HG03432 (cell line): ENCODE results near the gene ZNF503.
A peak's percentile ranks its signal among the peaks of the same experiment; 100 is the strongest.

Experiments
- ATAC-seq: cut with Tn5 transposase; IDR thresholded peaks from one replicate; pipeline ENCODE4 v1.9.1; 2021; ENCODE audit warnings: mild to moderate bottlenecking, moderate library complexity; ENCODE audit not compliant: unreplicated experiment

Gene ZNF503

DNA sequence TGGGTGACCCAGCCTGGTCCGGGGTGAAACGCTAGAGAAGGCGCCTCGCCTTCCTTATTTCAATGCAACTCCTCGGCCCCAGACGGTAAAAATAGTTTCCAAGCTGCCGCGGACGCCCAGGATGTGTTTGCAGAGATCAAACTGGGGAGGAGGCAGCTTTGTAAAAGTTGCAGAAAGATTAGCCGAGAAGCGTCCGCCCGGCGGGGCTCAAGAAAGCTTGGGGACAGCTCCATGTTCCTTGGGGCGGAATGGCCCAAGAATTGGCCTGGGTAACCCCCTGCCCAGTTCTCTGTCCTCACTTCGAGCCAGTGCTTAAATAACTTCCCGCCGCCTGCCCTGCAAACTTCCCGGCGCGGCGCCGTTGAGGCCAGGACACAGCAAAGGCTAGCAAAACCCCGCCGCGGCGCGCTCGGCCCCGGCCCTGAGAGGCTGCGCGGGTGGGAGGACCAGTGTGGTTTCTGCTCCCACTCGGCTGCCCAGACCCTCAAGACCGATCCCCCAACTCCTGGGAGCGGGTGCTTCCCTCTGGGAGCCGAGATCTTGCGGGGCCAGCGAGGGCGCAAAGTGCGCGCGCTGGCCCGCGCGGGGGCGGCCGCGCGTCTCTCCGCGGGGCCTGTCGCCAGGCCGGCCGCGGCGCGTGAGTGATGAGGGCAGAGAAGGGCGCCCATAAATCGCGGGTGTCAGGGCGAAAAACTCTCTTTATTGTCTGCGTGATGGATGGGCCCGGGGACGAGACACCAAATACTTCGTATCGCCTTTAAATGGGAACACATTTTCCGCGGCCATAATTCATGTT is 6.3 kb upstream of the ZNF503 start:
- no peak for ATAC-seq

DNA sequence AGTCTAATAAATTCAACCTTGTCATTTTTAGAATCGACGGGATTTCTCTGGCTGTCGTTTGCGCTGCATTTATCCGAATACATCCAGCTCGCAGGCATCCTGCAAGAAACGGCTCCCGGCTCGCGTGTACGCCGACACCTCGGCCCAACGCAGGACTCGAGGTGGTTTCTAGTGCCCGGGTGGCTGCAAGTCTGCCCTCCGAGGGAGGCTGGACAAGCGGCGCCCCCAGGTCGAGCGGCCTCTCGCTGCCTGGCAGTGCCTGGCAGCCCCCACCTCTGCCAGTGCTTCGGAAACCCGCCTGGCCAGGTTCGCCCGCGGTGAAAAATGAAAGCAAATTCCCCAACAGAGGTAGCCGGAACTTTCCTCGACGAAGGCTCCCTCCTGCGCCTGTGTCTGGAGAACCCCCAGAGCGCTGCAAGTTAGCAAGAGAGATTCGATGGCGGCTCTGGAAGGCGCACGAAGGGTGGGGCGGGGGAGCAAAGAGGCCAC is 5.7 kb upstream of the ZNF503 start:
- no peak for ATAC-seq

DNA sequence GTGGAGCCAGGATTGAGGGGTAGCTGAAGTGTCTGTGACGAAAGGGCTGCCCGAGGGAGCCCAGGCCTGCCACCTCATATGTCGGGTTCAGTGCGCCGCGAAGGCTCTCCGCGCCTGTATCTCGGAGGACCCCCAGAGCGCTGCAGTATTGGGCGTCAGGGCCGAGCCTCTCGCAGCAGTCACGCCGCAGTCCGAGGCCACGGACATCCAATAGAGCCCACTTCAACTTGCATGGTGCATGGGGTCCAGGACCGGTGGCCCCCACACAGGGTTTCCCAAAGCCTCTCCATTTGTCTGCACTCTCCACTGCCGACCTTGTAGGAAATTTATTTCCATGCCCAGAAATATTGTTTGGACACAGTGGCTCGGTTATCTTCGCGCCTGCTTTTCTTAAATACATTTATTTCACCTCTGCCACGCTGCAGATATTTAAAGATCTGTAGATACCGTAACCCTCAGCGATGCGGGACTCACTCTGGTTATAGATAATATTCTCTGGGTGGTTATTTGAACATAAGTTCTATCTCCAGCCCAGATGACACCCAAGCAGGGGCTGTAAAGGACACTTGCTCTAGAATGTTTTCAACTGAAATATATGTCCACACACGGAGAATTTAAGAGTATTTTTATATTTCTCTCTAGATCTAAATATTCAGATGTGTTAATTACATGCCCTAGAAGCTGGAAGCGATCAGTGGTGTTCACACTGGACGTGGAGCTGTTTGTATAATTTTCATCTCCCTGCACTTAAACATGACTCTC is 5.1 kb upstream of the ZNF503 start:
- ATAC-seq, result no peak

DNA sequence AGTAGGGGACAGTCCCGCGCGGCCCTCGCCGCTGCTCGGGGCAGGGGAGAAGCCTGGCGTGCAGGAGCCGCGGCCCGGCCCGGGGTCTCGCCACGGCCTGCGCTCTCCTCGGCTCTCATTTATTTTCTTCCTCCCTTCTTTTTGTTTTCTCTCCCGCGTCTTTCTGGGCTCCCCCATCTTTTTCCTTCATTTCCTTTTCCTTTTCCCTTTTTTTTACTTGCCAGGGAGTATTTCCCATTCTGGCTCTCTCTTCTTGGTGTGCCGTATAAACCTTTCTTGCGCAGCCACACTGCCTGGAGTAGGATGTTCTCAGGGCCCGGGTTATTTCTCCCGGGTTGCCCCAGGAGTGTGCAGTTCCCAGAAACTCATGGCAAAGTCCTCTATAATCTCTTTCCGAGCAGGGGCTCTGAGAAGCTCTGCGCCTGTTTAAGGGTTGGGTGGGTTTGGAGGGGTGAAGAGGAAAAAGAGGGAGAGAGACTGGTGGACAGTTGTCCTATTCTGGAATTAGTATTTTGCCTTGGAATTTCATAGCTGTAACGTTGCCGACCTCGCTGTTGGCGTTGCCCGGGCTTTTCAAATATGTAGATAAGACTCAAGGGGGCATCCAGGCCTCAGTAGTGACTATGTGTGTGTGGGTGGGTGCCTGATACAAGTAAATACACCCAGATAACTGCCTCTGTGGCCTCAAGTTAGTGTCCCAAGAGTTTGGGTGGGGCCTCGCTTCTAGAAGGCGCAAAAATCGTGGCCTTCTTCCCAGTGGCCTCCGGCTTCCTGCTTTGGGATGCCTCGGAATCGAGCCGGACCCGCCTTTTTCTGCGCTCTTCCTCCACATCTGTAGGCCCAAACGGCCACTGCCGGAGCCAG is 4.3 kb upstream of the ZNF503 start:
- ATAC-seq, result no peak

DNA sequence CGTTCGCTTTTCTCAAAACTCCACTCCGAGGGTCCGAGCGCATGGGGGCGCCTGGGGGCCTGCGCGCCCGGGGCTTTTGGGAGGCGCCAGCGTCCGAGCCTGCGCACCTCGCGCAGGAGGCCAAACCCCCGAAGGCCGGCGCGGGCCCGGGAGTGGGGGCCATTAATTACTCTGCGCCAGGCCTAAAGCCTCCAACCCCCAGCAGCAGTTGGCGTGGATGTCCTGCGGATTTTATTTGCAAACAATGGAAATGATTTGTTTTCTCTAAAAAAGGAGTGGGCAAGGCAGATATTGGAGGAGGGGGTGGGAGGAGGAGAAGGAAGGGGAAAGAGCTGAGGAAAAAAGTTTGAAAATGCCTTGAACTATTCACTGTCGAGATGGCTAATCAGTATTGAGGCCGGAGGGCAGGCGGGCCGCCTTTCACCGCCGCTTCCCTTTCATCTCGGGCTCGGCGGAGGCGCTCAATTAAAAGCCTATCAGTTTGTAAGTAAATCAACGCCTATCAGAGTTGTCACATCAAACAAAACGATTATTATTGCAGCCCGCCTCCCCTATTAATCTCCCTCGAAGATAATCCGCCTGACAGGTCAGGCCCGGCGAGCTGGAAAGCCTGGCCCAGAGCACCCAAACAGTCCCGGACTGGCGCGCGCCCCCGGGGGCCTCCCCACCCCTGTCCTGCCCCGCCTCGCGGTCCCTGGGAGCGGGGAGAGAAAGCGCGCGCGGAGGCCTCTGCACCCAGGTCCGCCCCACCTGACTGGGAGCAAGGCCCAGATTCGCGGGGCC is 3.4 kb upstream of the ZNF503 start:
- ATAC-seq, result no peak

DNA sequence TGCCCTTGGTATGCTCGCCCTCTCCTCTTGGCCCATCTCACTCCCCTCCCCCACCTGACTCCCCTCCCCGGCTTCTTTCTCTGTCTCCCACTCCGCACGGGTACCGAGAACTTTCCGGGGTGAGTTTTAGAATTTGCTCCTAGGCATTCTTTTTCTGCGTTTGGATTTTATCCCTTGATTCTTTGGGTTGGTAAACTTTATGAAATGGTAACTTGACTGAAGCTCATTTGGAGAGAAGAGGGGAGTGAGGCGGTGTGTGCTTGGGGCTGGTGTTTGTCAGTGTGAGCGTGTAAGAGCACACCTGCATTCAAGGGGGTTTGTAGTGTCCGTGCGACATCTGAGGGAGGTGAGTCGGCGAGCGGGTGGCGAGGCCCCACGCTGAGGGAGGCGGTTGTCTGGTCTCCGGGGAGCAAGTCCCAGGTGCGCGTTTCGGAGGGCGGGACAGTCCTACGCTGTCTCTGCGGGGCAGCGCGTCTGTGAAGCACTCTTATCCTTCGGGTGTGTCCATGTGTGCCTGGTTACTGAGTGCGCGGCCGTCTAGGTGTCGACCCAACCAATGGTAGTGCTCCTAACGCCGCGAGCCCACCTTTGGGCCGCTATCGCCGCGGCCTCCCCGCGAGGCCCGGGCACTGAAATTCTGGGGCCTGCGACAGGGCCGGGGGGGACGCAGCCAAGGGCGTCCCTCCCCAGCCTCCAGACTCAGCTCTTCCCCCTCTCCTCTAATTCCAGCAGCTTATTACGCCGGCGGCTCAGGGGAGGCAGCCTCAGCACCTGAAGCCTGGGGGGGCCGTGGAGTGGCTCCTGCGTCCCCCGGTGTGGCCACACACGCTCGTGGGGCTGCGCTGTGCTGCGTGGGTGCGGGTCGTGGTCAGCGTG is 2.6 kb upstream of the ZNF503 start:
- no peak for ATAC-seq

DNA sequence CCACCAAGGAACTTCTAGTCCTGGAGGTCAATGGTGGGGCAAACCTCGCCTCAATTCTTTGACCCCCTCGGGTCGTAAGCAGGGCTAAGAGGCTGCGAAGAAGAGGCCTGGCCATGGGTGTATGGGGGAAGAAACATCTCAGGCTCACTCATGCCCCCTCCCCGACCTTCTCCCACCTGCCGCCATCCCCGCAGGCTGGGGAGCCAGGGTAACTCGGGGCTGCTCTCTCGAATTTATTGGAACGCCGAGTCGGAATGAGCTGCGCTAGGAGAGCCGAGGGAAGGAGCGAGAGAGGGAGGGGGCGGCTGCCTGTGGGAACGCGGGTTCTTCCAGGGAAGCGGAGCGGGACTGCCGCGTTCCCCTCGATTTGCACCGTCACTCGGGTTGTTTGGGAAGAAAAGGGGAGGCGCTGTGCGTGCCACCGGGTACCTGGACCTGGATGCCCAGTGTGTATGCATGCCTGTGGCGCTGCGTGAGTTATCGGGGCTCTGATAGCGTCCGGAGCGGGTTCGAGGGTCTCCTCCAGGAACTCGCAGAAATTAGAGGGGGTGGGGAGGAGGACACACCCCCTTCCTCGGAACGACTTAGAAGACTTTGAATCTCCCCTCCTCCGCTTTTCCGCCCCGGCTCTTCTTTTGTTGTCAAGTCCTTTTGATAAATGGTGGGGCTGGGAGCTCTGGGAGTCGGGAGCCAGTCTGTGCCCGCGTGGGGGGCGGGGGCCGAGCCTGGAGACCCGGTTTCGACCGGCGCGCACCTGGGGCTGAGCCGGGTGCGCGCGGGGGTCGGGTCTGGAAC is 1.8 kb upstream of the ZNF503 start:
- no peak for ATAC-seq

DNA sequence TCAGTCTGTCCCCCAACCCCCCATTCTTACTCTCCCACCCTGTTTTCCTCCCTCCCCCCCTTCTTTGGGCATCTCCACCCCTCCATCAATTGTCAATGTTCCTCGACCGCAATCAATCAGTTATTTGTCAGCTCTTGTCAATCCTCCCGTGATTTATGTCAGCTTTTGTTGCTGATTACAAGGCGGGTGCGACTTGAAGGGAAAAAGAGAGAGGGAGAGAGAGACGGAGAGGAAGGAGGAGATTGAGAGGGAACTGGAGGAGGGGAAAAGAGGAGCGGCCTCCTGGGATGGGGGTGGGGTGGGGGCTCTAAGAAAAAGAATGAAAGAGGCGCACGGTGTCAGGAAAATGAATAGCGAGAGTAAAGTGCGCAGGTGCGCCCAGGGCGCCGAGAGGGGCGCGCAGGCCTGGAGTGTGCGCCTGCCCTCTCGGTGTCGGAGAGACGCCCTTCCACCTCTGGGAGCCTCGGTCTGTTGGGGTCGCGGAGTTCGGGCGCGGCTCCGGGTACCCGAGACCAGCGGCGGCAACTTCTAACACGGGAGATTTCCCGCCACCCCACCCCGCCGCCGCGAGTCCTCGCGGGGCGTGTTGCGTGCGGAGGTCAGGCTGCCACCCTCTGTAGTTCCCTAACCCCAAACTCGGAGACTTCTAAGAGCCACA is 1.1 kb upstream of the ZNF503 start:
- no peak for ATAC-seq

DNA sequence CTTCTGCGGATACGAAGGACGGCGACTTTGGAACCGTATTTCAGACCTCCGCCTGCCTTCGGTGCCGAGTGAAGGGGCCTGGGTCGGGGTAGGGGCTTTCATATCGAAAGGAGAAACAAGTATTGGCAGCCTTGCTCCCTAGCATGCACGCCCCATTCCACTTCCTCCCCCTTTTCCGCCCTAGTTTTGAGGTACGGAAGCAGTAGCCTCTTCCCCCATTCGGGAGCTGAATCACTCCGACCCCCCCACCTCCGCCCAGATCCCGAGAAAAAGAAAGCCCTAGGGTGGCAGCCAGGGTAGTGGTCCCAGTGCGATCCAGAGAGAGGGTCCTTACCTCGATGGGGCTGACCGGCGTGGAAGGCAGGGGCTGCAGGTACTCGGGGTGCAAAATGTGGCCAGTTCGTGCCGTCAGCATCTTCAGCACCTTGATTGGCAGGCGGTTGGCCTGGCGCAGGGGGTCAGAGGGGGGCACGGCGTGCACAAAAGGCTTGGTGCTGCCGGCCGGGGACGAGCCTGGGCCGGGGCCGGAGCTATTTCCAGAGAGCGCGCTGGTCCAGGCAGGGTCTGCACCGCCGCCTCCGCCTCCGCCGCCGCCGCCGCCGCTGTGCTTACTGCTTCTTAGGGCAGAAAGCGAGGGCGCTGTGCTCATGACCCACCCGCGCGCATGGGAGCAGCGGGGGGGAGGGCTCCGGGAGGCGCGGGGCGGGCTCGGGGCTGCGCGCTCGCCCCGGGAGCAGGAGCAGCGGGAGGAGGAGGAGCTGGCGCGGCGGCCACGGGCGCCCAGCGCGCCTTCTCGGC is 594 bp downstream of the ZNF503 start:
- ATAC-seq, result peak; percentile 30

DNA sequence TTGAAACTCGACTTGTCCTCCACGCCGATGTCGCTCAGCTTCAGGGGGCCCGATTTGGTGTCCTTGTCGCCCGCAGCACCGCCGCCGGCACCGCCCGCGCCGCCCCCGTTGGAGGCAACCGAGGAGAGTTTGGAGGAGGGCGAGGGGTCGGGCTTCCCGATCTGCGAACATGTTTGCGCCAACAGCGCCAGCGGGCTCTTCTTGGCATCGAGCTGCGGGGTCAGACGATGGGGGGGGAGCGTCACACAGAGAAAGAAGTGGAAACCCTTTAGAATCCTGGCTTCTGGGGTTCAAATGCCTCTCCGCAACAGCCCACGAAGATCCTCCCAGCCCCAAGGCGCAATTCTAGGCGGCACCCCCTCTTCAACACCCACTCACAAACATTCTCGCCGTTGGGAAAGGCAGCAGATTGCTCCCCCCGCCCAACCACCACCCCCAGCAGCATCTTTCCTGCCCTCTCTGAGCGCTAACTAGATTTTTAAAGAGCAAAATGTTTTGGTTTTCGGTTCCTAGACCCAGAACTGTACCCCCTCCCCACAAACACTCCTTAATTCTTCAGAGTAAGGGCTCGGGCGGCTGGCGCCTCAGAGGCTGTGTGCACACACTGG is 1.3 kb downstream of the ZNF503 start:
- no peak for ATAC-seq

DNA sequence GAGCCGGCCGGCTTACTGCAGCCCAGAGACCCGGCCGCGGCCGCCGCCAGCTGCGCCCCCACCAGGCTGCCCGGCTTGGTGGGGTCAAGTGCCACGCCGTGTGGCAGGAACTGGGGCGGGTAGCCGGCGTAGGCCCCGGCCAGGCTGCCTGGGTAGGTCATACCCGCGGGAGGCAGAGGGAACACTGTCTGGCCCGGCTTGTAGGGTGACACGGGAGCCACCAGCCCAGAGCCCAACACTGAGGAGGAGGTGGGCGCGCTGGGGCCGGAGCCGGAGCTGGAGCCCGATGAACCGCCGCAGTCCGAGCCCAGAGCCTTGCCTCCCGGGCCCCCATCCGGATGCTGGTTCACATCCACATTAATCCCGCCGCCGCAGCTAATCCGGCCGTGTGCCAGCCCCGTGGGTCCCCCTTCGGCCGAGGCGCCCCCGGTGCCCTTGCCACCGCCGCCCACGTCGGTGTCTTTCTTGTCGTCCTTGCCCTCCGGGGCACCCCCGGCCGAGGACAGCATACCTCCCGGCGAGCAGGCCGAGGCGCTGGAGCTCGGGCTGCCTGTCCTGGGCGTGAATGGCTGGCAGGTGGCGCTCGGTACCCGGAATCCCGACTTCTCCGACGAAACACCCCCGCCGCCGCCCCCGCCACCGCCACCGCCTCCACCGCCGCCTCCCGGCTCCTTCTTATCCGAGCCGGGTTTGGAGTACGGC is 2.0 kb downstream of the ZNF503 start:
- peak; percentile 23 for ATAC-seq

DNA sequence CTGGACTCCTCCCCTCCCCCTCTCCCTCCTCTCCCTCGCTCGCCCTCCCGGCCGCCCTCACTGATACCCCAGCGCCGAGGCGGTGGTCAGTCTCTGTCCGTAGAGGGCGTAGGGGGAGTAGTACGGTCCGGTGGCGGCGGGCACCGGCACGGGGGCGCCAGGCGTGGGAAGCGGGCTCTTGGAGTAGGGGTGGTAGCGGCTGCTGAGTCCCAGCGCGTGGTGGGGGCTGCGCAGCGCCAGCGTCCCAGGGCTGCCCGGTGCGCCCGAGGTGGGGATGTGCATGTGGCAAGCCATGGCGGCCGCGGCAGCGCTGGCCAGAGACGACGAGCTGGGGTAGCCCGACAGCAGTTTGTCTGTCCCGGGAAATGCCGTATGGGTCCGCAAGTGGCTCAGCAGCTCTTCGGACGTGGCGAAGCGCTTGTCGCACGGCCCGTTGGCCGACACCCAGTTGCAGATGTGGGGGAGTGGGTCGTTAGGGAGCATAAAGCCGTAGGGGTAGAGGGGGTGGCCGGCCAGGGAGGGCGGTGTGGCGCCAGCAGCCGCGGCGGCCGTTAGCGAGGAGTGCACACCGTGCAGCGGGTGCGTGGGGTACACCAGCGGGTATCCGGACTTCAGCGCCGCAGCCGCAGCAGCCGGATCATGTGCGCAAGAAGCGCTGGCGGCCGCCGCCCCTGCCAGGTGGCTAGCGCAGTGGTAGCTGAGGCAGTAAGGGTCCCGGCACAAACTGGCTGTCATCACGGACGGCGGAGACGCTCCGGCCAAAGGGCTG is 2.7 kb downstream of the ZNF503 start:
- no peak for ATAC-seq

DNA sequence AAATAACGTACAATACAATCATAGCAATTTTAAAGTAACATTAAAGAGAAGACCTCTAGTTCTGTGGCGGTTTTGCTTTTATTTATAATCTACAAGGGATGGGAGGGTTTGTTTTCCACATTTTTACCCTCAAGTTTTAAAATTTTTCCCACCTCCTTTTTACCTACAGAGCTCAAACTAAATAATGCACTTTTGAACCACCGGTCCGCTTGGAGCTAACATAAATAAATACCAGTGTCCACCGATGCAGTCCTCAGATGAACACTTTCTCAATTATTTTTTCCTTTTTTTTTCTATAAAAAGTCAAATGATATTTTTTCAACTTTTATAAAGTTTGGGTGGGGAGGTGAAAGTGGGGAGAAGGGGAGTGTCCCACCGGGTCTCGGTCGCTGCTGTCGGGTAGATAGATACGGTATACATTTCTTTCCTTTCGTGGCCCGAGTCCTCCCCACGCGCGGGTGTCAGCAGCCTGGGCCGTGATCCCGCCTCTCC is 3.3 kb downstream of the ZNF503 start:
- no peak for ATAC-seq

DNA sequence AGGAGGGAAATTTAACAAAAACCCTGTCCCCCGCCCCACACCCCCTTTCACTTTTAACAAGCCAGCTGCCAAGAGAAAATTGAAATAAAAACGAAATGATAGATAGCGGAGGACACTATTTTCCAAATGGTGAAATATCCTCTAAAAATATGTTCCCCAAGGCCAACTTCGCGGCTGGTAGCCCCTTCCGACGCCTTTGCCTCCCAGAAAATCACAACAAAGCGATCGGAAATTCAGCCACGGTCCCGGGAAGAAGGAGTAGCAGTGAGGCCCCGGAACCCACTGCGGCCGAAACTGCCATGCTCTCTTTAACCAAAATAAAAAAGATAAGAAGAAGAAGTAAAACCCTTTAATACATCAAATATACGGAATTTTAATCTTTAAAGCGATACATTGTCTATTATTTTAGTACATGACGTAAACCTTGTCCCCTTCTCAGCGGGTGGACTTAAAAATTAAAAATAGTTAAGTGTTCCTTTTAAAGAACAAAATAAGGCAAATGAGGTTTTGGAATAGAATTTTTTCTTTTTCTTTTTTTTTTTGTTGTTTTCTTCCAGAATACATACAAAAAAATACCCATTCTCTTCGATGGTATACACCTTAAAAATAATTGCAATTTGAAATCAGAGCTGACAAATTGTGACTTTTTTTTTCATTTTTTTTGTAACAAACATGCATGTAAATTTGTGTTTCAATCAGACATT is 3.9 kb downstream of the ZNF503 start:
- no peak for ATAC-seq
